Measurements from ENCODE around the gene STKLD1.
"Not testable (repeated sequence)": the region's sequence is repeated elsewhere in the genome, so short reads cannot be mapped to it uniquely, and the experiment has no call there.

Gene STKLD1

DNA sequence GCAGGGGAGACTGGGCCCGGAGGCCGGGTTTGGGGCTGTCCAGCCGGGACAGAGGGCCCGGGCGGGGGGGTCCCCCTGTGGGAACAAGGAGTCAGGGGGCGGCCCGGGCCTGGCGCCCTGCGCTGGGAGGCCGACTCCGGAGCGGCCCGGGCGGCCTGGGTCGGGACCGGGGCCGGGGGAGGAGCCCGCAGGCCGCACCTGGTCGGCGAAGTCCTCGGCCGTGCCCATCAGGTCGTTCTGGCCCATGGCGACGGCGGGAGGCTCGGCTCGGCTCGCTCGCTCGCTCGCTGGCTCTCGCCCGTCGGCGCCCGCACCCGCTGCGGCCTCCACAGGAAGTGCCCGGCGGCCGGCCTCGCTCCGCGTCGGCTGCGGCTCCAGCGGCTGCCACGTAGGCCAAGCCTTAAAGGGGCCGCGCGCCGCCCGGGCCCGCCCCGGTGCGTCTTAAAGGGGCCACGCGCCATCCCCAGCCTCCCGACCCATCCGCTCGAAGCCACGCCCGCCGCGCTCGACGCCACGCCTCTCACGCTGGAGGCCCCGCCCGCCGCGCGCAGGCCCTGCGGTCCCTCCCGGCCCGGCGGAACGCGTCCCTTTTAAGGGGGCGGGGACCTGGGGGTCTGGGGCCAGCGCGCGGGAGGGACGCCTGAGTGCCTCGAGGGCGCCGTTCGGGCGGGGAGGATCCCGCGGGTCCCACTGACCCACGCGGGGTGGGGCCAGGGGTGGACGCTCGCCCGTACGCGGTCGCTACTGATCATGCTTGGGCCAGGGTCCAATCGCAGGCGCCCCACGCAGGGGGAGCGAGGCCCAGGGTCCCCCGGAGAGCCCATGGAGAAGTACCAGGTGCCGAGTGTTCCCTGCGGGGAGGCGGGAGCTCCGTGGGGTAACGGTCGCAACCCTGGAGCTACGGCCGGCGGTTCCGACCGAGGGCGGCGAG is at the start of gene STKLD1, which contains the start of gene SURF4:
Gene STKLD1 (plus strand): TSS at position 643 of the 931 bp plus-strand sequence. CDS start 108 bp downstream, at position 751.
Gene SURF4 (minus strand): TSS at position 337 of the 931 bp plus-strand sequence. CDS start 91 bp downstream, at position 246.
- DNase-seq, result peak; percentile 91
- H3K4me3 ChIP-seq (ENCODE audit: low read depth, low read length), result peak within 1 kb of the TSS; percentile 94
- H3K27ac ChIP-seq, result peak within 1 kb of the TSS; percentile 96
- no peaks in the 10 kb centered on the region for H3K27me3 ChIP-seq (replicated peaks)
- no peak for TF ChIP-seq CTCF (IDR thresholded peaks at IDR 0.05; ENCODE audit: low read depth, low read length, missing control alignments)
- in situ Hi-C loops (cut with HindIII; ENCODE audit: low pct_ligation_motif_present, low sequenced_read_pairs), result no loop called here
- H3K36me3 ChIP-seq (replicated peaks), result peaks cover 24% of the 10 kb centered on the region

GRCh38 chr9:133327021-133327420 is 49.1 kb upstream of the STKLD1 start:
- in situ Hi-C loops (cut with HindIII; ENCODE audit: low pct_ligation_motif_present, low sequenced_read_pairs); H3K27me3 ChIP-seq (replicated peaks): not testable (repeated sequence)

DNA sequence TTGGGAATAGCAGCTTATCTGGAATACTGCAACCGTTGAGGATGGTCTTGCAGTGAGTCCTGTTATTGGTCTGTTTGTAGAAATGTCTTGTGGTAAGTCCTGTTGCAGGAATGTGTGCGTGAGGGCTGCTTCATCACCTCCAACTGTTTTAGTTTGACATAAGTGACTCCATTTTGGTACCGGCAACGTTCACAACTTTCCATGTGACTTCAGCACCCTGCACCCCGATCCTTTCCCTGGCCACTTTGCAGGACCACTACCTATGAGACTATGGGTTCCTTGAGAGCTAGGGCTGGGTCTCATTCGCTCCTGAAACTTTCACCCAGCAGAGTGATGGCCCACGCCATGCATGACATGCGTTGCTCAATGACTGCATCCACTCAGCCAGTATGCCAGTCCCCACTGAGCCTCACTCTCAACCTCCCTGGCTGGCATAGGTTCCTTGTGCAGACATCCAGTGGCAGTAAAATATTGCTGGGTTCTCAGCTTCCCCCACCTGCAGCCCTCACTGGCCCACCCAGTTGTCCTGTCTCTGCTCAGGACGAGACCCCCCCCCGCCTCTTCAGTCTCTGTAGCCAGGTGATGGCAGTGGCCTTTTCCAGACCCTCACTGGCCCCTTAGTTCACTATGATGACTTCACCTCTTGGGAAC is 48.2 kb upstream of the STKLD1 start:
- H3K36me3 ChIP-seq (replicated peaks), result peaks cover 27% of the 10 kb centered on the region
- H3K27ac ChIP-seq, result no peak overlapping the region
- H3K4me3 ChIP-seq (ENCODE audit: low read depth, low read length), result no peak overlapping the region
- in situ Hi-C loops (cut with HindIII; ENCODE audit: low pct_ligation_motif_present, low sequenced_read_pairs), result no loop called here
- no peaks in the 10 kb centered on the region for H3K27me3 ChIP-seq (replicated peaks)
- DNase-seq, result no peak
- TF ChIP-seq CTCF (IDR thresholded peaks at IDR 0.05; ENCODE audit: low read depth, low read length, missing control alignments), result no peak

More at GRCh38 chr9:133327021-133327420, 49.1 kb upstream of the STKLD1 start:
- H3K27ac ChIP-seq; H3K4me3 ChIP-seq (ENCODE audit: low read depth, low read length); DNase-seq: not testable (repeated sequence)
- H3K36me3 ChIP-seq (replicated peaks), result peaks cover 18% of the 10 kb centered on the region

- TF ChIP-seq CTCF (IDR thresholded peaks at IDR 0.05; ENCODE audit: low read depth, low read length, missing control alignments), result peak; percentile 65
- peak; percentile 27 for DNase-seq
- H3K36me3 ChIP-seq (replicated peaks), result peaks cover 43% of the 10 kb centered on the region
- in situ Hi-C loops (cut with HindIII; ENCODE audit: low pct_ligation_motif_present, low sequenced_read_pairs); H3K27ac ChIP-seq; H3K27me3 ChIP-seq (replicated peaks); H3K4me3 ChIP-seq (ENCODE audit: low read depth, low read length): not testable (repeated sequence)
These were observed 46.6 kb upstream of the STKLD1 start for GRCh38 chr9:133329306-133330156.

GRCh38 chr9:133331221-133331620 is 44.9 kb upstream of the STKLD1 start:
- Histone ChIP-seq H3K36me3 (replicated peaks) (peaks cover 43% of the 10 kb centered on the region), H3K27ac (no peak overlapping the region), H3K4me3 (ENCODE audit: low read depth, low read length) (no peak overlapping the region), H3K27me3 (replicated peaks) (no peaks in the 10 kb centered on the region)
- in situ Hi-C loops (cut with HindIII; ENCODE audit: low pct_ligation_motif_present, low sequenced_read_pairs), result no loop called here
- TF ChIP-seq CTCF (IDR thresholded peaks at IDR 0.05; ENCODE audit: low read depth, low read length, missing control alignments), result no peak
- no peak for DNase-seq

All from brain microvascular endothelial cell (primary cell).